GM12892 (cell line): ENCODE data around the gene MCM7.

Experiments
- DNase-seq: peaks from one replicate; pipeline ENCODE4 v3.0.0; 2011; ENCODE audit not compliant: insufficient read length
- FAIRE-seq: peaks from 2 replicates; lab custom pipeline; 2011; peaks lifted over from hg19 to GRCh38; lab: Jason Lieb, UNC
- POLR2A ChIP-seq: IDR thresholded peaks from 2 replicates; pipeline ENCODE4 v1.6.1; 2011; ENCODE audit warnings: low read depth, low read length, control low read depth
- POLR2AphosphoS5 ChIP-seq: IDR thresholded peaks from 2 replicates; pipeline ENCODE4 v1.6.1; 2011; ENCODE audit warnings: low read depth, low read length, control low read depth
- TAF1 ChIP-seq: IDR thresholded peaks from 2 replicates; pipeline ENCODE4 v1.6.1; 2011; ENCODE audit warnings: low read depth, mild to moderate bottlenecking, control low read depth, low read length, borderline replicate concordance

The MCM7 gene

GRCh38 chr7:100059251-100059739 is 41.9 kb downstream of the MCM7 start:
- no peak for FAIRE-seq
- TF ChIP-seq POLR2AphosphoS5 = no peak
- no peak for TF ChIP-seq TAF1
- TF ChIP-seq POLR2A = no peak
- no peak for DNase-seq

GRCh38 chr7:100057006-100057405 is 44.2 kb downstream of the MCM7 start:
- no peak for FAIRE-seq
- no peak for TF ChIP-seq POLR2A
- no peak for TF ChIP-seq TAF1
- no peak for TF ChIP-seq POLR2AphosphoS5
- no peak for DNase-seq

- TF ChIP-seq TAF1 = no peak
- no peak for TF ChIP-seq POLR2AphosphoS5
- no peak for TF ChIP-seq POLR2A
- no peak for FAIRE-seq
- DNase-seq = peak; percentile 19
Measured at GRCh38 chr7:100053215-100053614, 48.0 kb downstream of the MCM7 start.

- TF ChIP-seq POLR2AphosphoS5 (no peak), POLR2A (no peak), TAF1 (no peak)
- no peak for FAIRE-seq
- DNase-seq = no peak
Measured at GRCh38 chr7:100051611-100052010, 49.6 kb downstream of the MCM7 start.

GRCh38 chr7:100049441-100050291 is 51.5 kb downstream of the MCM7 start, which contains the start of gene ZSCAN21:
Gene ZSCAN21, plus strand, starts transcription at chr7:100049774. Its CDS starts 7,233 bp downstream, at chr7:100057007.
- peak; percentile 84 for DNase-seq
- FAIRE-seq = peak; percentile 71
- peak; percentile 75 for TF ChIP-seq TAF1
- peak; percentile 92 for TF ChIP-seq POLR2A
- peak; percentile 88 for TF ChIP-seq POLR2AphosphoS5

GRCh38 chr7:100048680-100049079 is 52.5 kb downstream of the MCM7 start:
- TF ChIP-seq POLR2AphosphoS5 (no peak), TAF1 (no peak), POLR2A (no peak)
- DNase-seq (no peak), FAIRE-seq (no peak)

- no peak for FAIRE-seq
- no peak for DNase-seq
- no peak for TF ChIP-seq POLR2AphosphoS5
- TF ChIP-seq TAF1 = no peak
- no peak for TF ChIP-seq POLR2A
Measured at GRCh38 chr7:100044718-100045117, 56.5 kb downstream of the MCM7 start.
